Psoas muscle (tissue), 8 donors: ENCODE data around the gene ABCA10. TPM values are rescaled to one million over a fixed set of nuclear protein-coding genes. Genes with fewer than 3 reads are reported as not detected.
A peak's percentile ranks its signal among the peaks of the same experiment; 100 is the strongest.

Experiments
- ATAC-seq, 4 donors: fragments of 200-7000 bp; cut with Tn5 transposase; one replicate each; pipeline ENCODE4 v1.9.1; 2020; ENCODE audit warnings: moderate library complexity in 3 of 4, mild to moderate bottlenecking in 2 of 4
- DNase-seq, 2 donors: peaks; one replicate each; pipeline ENCODE4 v3.0.0-alpha.2; 2020
- H3K27ac ChIP-seq: fragments of 200-600 bp; one replicate; pipeline ENCODE4 v1.8.0; 2022
- H3K27me3 ChIP-seq, 3 donors: fragments of 200-600 bp in 1 of 3; one replicate each; pipeline versions ENCODE4 v1.6.1 to v1.8.0; 2013 to 2022; ENCODE audit warnings: low read length in 2 of 3, mild to moderate bottlenecking in 2 of 3, moderate library complexity in 1 of 3; ENCODE audit not compliant: insufficient read depth in 3 of 3
- H3K36me3 ChIP-seq, 2 donors: fragments of 200-600 bp in 1 of 2; one replicate each; pipeline versions ENCODE4 v1.6.1 to v1.8.0; 2013 to 2022; ENCODE audit warnings: low read depth in 1 of 2, mild to moderate bottlenecking in 1 of 2, moderate library complexity in 1 of 2; ENCODE audit not compliant: insufficient read depth in 1 of 2
- H3K4me1 ChIP-seq: fragments of 200-600 bp; one replicate; pipeline ENCODE4 v1.8.0; 2022
- H3K4me3 ChIP-seq: fragments of 200-600 bp; one replicate; pipeline ENCODE4 v1.8.0; 2022; ENCODE audit warnings: mild to moderate bottlenecking
- H3K9me3 ChIP-seq: fragments of 200-600 bp; one replicate; pipeline ENCODE4 v1.8.0; 2022
- WGBS, 3 donors: extraction: QIAGEN DNeasy Blood & Tissue Kit; methylation state at CpG; one replicate each; pipeline versions ENCODE4 v1.1.6 to v1.1.7; 2013; 5-methylcytosine and 5-hydroxymethylcytosine counted together
- intact Hi-C, 2 donors: fragments of 100-400 bp; cut with DNase I; formaldehyde crosslinking; loops; one replicate each; pipeline versions ENCODE4 v1.11.0 to v1.14.2; 2022
- polyA plus RNA-seq, 3 donors: library from polyadenylated mRNA; stranded (reverse); fragments of 200-250 nt; gene quantifications; one replicate each; pipeline ENCODE4 v1.2.3, GENCODE V29; 2013
- total RNA-seq, 4 donors: library from RNA; stranded (reverse); fragmentation: NEBNext Ultra II Directional in 2 of 4; extraction: Animal tissue kit (Norgen Biotek cat#: 25700) in 2 of 4; gene quantifications; one replicate each; pipeline versions ENCODE4 v1.2.1 to v1.2.4, GENCODE V29; 2021 to 2023
- TF ChIP-seq, protein P1 (sequence below): fragments of 200-600 bp; IDR thresholded peaks from one replicate; pipeline ENCODE4 v1.8.0; 2022; ENCODE audit warnings: antibody characterized with exemption
- donor health status: healthy with polysubstance abuse.
- donor health status: DM: no; HTN: no; CAD: no; lungs with moderate emphysema.
- donor health status: Bipolar disorder and iron deficiency.
- donor health status: healthy.
- donor health status: DM: yes; HTN: yes; CAD: no.
- donor health status: DM: no; HTN: no; CAD: no.
- donor health status: DM: no; HTN: no; CAD: no.
- donor health status: DM: yes; HTN: yes; CAD: no.

ABCA10 gene
- total and polyA plus RNA-seq, 7 donors, result 1.4 to 9.6 (median 5.0) TPM

DNA sequence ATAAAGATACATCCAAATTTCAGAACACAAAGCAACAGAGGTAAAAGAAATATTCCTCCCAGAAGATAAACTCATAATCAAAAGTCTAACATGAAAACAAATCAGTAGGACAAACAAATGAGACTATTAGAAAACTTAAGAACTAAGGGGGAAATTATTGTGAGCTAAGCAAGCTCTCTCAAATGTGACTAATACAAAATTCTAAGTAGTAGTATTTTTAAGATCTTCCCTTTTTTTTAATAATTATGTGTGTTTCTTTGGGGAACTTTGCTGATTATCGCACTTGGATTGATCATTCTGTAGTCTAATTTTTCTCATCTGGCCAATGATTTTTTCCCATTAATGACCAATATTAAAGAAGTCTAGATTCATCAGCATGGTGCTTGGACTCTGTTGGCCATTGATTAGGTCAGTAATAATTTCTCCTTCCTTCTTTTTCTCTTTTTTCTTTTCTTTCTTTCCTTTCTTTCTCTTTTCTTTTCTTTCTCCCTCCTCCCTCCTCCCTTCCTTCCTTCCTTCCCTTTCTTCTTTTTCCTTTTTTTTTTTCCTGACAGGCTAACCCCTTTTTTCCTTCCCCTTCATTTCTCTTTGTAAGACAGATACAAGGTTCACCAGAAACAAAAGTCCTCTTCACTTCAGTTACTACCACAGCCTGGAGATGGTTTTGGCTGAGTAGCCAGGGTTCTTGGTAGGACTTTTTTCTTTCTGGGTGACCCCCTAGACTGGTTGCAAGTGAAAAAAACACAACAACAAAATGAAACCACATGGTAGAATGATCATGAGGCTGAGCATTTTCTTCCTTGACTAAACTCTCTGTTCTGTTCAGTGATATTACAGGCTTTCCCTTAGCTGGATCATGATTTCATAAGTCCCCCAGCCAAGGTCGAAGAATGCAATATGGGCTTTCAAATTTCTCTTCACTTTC, 84.0 kb downstream of the ABCA10 start:
- H3K36me3 ChIP-seq, result peaks cover 0 to 34% of the 10 kb centered on the region in 2 donors
- 90 to 94% (median 93%) methylated on average over 2 of the region's 2 CpGs for WGBS, 3 donors
- ATAC-seq (no peak), DNase-seq (no peak)
- intact Hi-C loops, result no loop called here
- H3K4me1 ChIP-seq, result peaks cover 5% of the 10 kb centered on the region
- TF ChIP-seq, protein P1, sequence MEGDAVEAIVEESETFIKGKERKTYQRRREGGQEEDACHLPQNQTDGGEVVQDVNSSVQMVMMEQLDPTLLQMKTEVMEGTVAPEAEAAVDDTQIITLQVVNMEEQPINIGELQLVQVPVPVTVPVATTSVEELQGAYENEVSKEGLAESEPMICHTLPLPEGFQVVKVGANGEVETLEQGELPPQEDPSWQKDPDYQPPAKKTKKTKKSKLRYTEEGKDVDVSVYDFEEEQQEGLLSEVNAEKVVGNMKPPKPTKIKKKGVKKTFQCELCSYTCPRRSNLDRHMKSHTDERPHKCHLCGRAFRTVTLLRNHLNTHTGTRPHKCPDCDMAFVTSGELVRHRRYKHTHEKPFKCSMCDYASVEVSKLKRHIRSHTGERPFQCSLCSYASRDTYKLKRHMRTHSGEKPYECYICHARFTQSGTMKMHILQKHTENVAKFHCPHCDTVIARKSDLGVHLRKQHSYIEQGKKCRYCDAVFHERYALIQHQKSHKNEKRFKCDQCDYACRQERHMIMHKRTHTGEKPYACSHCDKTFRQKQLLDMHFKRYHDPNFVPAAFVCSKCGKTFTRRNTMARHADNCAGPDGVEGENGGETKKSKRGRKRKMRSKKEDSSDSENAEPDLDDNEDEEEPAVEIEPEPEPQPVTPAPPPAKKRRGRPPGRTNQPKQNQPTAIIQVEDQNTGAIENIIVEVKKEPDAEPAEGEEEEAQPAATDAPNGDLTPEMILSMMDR, result no peak
- no peak overlapping the region for H3K4me3 ChIP-seq
- no peaks in the 10 kb centered on the region for H3K9me3 ChIP-seq
- no peak overlapping the region for H3K27ac ChIP-seq
- H3K27me3 ChIP-seq, result no peaks in the 10 kb centered on the region

DNA sequence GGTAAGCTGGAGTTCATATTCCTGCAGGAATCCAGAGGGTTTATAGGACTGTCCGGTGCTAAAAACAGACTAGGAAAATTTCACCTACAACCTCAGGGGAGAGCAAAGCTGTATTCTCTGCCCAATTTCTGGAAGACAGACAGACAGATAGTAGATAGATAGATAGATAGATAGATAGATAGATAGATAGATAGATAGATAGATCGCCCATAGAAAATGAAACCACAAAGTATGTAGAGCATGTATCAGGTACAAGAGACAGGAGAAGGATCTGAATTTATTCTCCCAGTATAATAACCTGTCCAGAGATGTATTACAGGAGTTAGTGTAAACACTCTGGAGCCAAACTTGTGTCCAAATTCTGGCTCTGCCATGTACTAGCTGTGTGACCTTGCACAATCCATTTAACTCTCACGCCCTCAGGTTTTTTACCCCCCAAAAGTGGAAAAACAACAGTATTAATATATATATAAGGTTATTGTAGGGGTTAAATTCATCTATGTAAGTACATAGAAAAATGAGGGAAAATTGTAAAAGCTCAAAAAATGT, 84.9 kb downstream of the ABCA10 start:
- no peak overlapping the region for H3K27ac ChIP-seq
- peaks cover 0 to 25% of the 10 kb centered on the region in 2 donors for H3K36me3 ChIP-seq
- TF ChIP-seq, protein P1, result no peak
- ATAC-seq (no peak), DNase-seq (no peak)
- peaks cover 5% of the 10 kb centered on the region for H3K4me1 ChIP-seq
- H3K4me3 ChIP-seq, result no peak overlapping the region
- no peaks in the 10 kb centered on the region for H3K27me3 ChIP-seq
- H3K9me3 ChIP-seq, result no peaks in the 10 kb centered on the region
- 83 to 90% (median 83%) methylated on average over 3 of the region's 3 CpGs for WGBS, 3 donors
- intact Hi-C loops, result no loop called here

DNA sequence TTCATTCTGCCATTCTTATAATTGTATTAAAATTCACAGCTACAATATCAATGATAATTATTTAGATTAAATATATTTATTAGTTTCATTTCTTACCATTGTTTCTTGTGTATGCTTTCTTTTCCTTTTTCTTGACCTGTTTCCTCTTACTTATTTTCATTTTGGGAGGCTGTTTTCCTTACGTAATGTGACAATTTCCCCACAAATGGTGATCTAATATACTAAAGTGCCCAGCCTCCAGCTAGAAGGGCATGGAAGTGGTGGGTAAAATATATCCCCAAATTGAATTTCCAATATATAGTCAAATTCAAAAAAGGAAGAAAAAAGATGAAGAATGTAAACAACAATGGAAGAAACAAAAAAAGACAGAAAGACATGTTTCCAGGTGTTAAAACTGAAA, 85.5 kb downstream of the ABCA10 start:
- Histone ChIP-seq H3K27me3 (no peaks in the 10 kb centered on the region), H3K36me3 (peaks cover 0 to 20% of the 10 kb centered on the region in 2 donors), H3K27ac (no peak overlapping the region), H3K4me3 (no peak overlapping the region), H3K4me1 (peaks cover 5% of the 10 kb centered on the region), H3K9me3 (no peaks in the 10 kb centered on the region)
- no peak for DNase-seq
- ATAC-seq, result no peak
- intact Hi-C loops, result no loop called here
- TF ChIP-seq, protein P1, result no peak
- WGBS, 3 donors, result 88 to 96% (median 93%) methylated on average over 1 of the region's 1 CpG

DNA sequence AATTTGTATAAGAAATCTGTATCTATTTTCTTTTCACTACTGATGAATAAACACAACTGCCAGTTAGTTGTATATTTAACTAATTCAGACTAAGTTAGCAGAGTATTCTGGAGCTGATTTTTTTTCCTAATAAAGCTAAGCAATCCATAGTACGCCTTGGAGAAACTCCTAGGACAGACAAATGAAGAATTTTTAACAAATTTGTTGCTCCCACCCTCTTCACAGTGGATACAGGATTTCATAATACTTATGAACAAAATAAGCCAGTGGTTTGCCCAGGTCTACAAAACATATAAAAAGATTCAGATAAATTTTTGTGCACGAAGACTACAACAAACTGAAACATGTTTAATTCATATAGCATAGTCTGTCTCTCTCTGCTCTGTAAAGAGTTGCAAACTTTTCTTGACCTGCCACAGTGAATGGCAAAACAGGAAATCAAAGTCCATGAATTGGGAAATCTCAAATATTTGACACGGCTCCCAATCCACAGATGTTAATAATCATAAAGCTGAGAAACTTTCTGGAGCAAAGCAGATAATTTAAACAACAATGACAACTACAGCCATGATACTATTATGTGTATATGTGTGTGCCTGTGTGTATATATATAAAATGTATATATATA, 86.3 kb downstream of the ABCA10 start:
- Histone ChIP-seq H3K27ac (peak overlapping the region; percentile 62), H3K27me3 (no peaks in the 10 kb centered on the region), H3K36me3 (peaks cover 0 to 20% of the 10 kb centered on the region in 2 donors), H3K4me1 (peaks cover 5% of the 10 kb centered on the region), H3K9me3 (no peaks in the 10 kb centered on the region), H3K4me3 (peak overlapping the region; percentile 49)
- DNase-seq (no peak), ATAC-seq (peak in 2 of 4 donors; percentile 44 to 67)
- WGBS, 3 donors, result 53 to 62% (median 54%) methylated on average over 3 of the region's 3 CpGs
- TF ChIP-seq, protein P1, result no peak
- intact Hi-C loops, result no loop called here
